ENCODE results near the gene MXD1.

Gene MXD1

DNA sequence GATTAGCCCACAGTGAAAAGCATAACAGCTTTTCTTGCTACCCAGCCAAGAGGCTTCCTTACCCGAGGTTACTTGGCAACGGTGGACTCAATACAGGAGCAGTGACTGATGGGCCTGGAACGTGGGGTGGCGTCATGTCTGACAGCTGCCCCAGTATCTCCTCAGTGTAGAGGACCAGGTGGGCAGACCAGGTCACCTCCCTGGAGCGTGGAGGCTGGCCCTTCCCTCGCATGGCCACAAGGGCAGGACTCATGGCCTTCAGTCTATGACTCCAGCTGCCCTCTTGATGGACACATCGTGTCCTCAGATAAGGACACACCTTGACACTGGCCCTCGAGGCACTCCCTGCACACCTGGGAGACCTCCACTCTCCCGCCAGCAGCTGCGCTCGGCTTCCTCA is 40.1 kb downstream of the MXD1 start:
- DNase-seq: no peak

GRCh38 chr2:69956475-69956979 is 41.6 kb downstream of the MXD1 start:
- no peak for DNase-seq

DNA sequence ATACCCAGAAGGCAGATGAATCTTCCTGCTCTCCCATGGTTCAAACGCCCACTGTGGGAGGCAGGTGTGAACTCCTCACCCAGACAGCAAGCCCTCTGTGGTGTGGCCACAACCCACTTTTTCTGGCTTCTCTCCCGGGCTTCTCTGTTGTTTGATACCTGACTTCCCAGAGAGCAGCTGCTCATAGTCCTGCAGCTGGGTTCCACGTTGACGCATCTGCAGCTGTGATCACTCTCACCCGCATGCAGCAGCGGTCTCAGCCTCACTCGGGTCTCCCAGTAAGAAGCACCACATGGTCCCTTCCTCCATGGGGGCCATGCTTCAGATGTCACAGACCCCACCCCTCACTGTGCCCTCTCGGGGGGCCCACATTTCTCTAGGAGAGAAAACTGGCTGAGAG is 43.1 kb downstream of the MXD1 start:
- peak; percentile 1 for DNase-seq

DNA sequence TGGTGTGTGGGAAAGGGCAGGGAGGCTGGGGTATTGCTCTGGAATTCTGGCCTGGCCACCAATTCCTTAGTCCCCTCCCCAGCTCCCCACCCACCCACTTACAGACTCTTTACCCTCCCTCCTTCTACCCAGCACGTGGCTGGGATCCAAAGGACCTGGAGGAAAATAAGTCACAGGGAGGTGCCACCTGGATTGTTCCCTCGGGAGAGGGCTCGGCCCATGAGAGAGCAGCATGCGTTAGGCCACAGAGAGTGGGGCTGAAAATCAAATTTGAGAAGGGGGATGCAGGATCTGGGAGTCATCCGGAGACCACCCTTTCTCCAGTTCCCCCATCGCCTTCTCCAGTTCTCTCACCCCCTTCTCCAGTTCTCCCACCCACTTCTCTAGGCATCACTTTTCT is 43.6 kb downstream of the MXD1 start:
- DNase-seq: no peak

DNA sequence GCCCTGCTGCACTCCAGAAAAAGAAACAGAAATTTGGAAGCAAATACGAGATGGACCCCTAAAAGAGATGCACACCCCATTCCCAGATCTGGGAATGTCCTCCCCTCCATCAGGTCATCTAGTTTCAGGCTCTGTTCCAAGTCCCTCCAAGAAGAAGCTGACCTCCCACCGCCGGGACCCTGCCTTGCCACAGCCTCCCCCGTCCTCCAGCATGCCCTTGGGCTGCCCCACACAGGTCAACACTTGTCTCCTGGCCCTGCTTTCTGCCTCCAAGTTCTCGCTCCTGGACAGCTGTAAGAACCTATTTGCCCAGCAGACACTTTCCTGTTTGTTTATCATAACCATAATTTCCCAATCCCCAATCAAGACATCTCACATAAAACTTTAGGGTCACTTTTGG is 44.5 kb downstream of the MXD1 start:
- DNase-seq: no peak

- DNase-seq: no peak
Measured at GRCh38 chr2:69960821-69961220, 45.9 kb downstream of the MXD1 start.

- DNase-seq: no peak
Measured at GRCh38 chr2:69961496-69961895, 46.6 kb downstream of the MXD1 start, which contains the start of gene ASPRV1. ASPRV1 (minus strand) TSS chr2:69961631; CDS start chr2:69961436, 195 bp downstream.

DNA sequence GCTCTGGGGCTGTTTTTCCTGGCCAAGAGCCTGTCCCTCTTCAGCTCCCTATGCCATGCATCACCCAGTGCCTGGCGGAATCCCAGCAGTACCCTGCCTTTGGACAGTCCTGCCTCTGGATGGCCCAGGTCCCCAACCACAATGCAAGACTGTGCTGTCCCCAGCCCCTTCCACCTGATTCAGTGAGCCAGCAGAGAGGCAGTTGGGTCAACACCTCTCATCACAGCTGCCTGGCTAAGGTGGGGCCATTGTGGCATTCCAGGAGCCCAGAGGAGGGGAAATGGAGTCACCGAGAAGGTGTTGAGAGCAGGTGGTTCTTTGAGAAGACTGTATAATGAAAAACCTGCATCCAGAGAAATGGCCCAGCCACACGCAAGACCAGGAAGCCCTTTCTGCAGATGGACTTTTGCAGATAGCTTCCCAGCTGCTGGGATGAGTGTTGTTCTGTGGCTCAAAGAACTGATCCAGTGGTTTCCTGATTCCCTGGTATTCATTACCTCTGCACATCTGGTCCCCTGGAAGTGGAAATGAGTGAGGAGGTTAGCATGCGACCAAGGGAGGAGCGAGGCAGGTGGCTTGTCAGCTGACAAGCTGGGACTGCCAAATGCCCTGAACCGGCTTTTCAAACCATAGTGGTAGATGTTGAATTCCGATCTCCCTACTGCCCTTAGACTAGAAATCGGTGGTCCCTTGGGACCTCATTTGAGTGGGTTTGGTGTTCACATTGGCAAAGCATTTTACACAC is 48.2 kb downstream of the MXD1 start:
- no peak for DNase-seq

GRCh38 chr2:69964353-69964841 is 49.5 kb downstream of the MXD1 start:
- no peak for DNase-seq

- no peak for DNase-seq
Measured at GRCh38 chr2:69965756-69966445, 51.0 kb downstream of the MXD1 start.

GRCh38 chr2:69966496-69966895 is 51.6 kb downstream of the MXD1 start:
- DNase-seq: no peak

DNA sequence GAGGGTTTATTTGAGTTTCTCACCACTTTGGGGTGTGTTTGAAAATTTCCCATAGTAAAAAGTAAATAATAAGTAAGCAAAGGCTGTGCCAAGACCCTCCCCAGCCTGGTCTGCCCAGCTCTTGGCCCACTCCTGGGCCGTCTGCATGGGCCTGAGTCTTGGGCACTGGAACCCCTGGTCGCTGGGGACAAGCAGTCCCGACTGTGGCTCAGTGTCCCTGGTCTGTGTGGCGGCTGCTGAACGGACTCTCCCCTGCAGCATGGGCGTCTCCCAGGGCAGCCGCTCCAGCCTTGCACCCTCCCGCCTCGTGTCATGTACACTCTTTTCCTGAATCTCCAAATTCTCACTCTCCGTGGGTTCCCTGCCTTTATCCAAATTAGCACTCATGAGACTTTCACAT is 53.7 kb downstream of the MXD1 start:
- DNase-seq: no peak

DNA sequence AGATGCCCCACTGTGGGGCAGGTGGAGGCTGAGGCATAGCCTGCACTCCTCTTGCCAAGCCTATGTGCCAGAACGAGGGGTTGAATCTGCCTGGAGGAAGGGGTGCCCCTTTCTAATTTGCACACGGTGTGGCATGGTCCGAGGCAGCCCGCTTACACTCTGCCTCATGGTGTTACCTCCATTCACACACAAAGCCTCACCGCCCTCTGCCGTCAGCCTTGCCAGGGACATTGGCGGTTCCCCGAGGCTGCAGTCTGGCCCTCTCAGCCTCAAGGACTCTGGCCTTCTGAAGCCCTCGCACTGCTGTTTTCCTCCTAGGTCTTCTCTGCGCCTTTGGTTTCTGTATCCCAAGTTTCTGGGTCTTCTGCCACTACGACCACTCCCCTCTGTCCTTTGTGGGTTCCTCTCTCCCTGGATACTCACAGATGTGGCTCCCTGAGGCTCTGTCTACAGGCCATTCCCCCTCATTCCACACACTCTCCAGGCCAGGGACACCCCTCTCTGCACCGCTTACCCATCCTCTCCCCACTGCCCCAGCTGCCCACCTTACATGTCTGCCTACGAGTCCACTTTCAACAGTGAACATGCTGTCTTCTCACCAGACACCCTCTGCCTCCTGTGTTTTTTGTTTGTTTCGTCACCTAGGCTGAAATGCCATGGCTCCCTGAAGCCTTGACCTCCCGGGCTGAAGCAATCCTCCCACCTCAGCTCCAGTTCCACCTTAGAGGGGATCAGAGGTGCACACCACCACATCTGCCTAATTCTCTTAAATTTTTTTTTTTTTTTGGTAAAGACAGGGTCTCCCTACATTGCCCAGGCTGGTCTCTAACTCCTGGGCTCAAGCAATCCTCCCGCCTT is 54.4 kb downstream of the MXD1 start:
- no peak for DNase-seq

DNA sequence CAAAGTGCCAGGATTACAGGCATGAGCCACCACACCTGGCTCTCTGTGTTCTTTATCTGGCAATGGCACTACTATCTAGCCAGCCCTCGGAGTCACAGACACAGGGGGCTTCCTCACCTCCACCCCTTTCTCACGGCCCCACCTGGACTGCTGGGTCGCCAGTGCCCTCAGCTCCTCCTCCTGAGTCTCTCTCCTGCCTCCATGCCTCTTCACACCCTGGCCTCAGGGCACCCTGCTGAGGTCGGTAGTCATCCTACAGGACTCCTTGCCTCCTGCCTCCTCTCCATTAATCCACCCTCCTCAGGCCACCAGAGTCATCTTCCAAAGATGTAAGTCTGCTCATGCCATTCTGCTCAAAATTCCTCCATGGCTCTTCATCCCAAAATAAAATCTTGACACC is 55.1 kb downstream of the MXD1 start:
- DNase-seq: no peak

DNA sequence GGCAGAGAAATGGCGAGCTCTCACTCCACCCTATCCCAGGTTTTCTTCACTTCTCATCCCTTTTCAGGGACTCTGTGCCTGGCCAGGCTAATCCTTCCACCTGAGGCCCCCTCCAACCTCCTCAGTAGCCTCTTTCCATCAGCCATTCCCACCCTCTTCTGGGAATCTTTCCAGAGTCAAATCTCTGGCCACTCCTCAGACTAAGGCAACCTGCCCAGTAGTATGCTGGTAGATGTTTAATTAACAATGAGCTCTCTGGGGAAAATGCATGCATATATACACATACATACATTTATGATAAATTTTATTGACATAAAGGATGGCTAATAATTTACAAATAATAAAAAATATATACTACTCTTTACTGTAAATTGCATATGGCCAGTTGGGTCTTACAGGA is 57.9 kb downstream of the MXD1 start:
- DNase-seq: no peak

DNA sequence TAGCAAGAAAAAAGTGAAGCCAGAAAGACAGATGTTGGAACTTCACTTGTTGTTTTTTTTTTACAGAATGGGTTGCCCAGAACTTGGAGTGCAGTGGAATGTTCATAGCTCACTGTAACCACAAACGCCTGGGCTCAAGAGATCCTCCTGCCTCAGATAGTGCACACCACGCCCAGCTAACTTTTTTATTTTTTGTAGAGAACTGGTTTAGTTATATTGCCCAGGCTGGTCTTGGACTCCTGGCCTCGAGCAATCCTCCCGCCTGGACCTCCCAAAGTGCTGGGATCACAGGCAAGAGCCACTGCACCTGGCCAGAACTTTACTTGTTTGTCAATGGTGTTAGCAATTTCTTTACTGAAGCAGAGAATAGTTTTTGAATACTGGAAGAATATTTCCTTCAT is 58.4 kb downstream of the MXD1 start:
- no peak for DNase-seq

DNA sequence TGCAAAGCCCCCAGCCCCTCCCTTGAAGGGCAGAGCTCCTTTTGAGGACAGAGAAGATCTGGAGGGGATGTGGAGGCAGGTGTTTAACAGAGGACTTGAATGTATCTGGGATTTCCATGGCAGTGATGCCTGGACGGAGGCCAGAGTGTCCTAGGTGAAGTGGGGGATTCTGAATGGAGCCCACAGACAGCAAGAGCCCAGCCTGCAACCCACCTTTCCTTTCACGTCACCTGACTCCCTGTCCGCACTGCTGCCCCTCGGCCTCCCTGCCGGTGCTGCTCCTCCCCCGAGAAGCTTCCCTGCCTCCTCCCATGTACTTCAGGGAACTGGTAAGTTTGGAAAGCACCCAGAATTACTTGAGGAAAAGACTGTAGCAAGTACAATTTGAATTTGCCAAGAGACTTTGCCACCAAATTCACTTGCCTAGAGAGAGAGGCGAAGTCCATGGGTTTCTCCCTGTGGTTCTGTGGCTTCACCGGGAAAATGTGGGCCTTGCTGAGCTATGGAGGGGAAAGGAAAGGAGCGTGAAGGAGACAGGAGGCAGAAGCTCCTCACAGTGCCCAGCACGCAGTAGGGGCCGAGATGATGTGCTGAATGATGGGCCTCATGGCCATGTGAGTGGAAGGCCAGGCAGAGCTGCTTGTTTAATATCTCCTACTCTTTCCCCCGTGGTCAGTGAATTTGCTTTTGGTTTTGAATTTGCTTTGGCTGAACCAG is 60.4 kb downstream of the MXD1 start:
- DNase-seq: no peak

DNA sequence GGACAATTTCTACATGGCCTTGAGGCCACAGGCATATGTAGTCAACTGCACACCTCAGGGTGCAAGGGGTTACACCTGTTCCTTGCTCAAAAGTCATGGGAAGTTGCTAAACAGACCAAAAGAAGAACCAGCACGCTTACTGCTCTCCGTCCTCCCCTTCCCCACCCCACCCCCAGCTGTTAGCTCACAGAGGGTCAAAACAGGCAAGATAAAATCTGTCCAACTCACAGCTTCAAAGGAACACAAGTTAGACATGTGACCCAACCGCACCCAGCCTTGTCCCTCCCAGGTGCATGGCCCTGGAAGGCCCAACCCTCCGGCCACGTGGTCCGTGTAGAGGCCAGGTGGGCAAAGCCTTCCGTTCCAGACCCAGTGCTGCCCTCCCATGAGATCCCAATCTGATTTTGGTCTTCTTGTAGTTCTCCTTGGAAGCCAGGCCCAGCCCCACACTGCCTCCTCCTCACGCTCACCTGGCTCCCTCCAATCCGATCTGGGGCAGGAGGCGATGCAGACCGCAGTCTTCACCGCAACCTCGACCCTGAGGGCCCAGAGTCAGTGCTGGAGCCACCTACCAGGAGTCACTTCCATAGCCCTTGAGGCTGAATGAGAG is 61.0 kb downstream of the MXD1 start:
- DNase-seq: no peak

GRCh38 chr2:69977186-69977585 is 62.3 kb downstream of the MXD1 start:
- no peak for DNase-seq

- DNase-seq: no peak
Measured at GRCh38 chr2:69977906-69978482, 63.1 kb downstream of the MXD1 start.

GRCh38 chr2:69979902-69980807 is 65.2 kb downstream of the MXD1 start:
- DNase-seq: no peak
